PC-9 (cell line): ENCODE data around the gene BBX. TPM values are rescaled to one million over a fixed set of nuclear protein-coding genes. Genes with fewer than 3 reads are reported as not detected.

Experiments used
- BruUV-seq: library from RNA; stranded (reverse); fragments of 400-500 nt; replicated peaks from 2 replicates; lab custom pipeline; 2021; lab: Mats Ljungman, UMichigan
- CTCF ChIA-PET: fragments of 300-600 bp; sonication (Branson Sonifier 250); formaldehyde crosslinking; loops from one replicate; lab custom pipeline; 2022; ENCODE audit warnings: antibody characterized with exemption; lab: Charles Lee
- POLR2A ChIA-PET: fragments of 300-600 bp; sonication (Branson Sonifier 250); formaldehyde crosslinking; loops from one replicate; lab custom pipeline; 2022; ENCODE audit warnings: antibody characterized with exemption; ENCODE audit not compliant: unreplicated experiment; lab: Charles Lee
- DNase-seq, 2 experiments: peaks; one replicate each; pipeline versions ENCODE4 v3.0.0 to v3.0.0-alpha.2; 2015 to 2022; ENCODE audit warnings: mixed read lengths in 1 of 2
- H2AFZ ChIP-seq: fragments of 200-600 bp; sonication (generic); 2 replicates; pipeline ENCODE4 v1.8.1; 2017; ENCODE audit warnings: antibody characterized with exemption
- H3F3A ChIP-seq: fragments of 200-600 bp; sonication (generic); 2 replicates; pipeline ENCODE4 v1.8.1; 2017; ENCODE audit warnings: antibody characterized with exemption, mild to moderate bottlenecking, low read depth; ENCODE audit not compliant: insufficient read depth
- H3K27ac ChIP-seq: fragments of 200-600 bp; sonication (generic); 2 replicates; pipeline ENCODE4 v1.6.1; 2016; ENCODE audit warnings: mixed run types
- H3K27me3 ChIP-seq: fragments of 200-600 bp; sonication (generic); 2 replicates; pipeline ENCODE4 v1.6.1; 2016; ENCODE audit warnings: low read depth, mixed run types; ENCODE audit not compliant: insufficient read depth
- H3K36me3 ChIP-seq: fragments of 200-600 bp; sonication (generic); 2 replicates; pipeline ENCODE4 v1.6.1; 2016; ENCODE audit warnings: low read depth, mixed run types
- H3K4me1 ChIP-seq: fragments of 200-600 bp; sonication (generic); replicated peaks from 2 replicates; pipeline ENCODE4 v1.6.1; 2016; ENCODE audit warnings: mixed run types; ENCODE audit not compliant: insufficient read depth
- H3K4me2 ChIP-seq: fragments of 200-600 bp; sonication (generic); 2 replicates; pipeline ENCODE4 v1.6.1; 2017; ENCODE audit warnings: mixed run types
- H3K4me3 ChIP-seq: fragments of 200-600 bp; sonication (generic); 2 replicates; pipeline ENCODE4 v1.6.1; 2016; ENCODE audit warnings: mixed run types
- H3K79me2 ChIP-seq: fragments of 200-600 bp; sonication (generic); 2 replicates; pipeline ENCODE4 v1.6.1; 2017; ENCODE audit warnings: low read depth, mixed run types
- H3K9me2 ChIP-seq: fragments of 200-600 bp; sonication (generic); 2 replicates; pipeline ENCODE4 v1.8.1; 2017; ENCODE audit warnings: mild to moderate bottlenecking; ENCODE audit not compliant: insufficient read depth
- H3K9me3 ChIP-seq: fragments of 200-600 bp; sonication (generic); 2 replicates; pipeline ENCODE4 v1.8.1; 2016; ENCODE audit warnings: low read depth; ENCODE audit not compliant: insufficient read depth
- H4K20me1 ChIP-seq: fragments of 200-600 bp; sonication (generic); 2 replicates; pipeline ENCODE4 v1.8.1; 2017; ENCODE audit not compliant: insufficient read depth
- CTCF ChIP-seq: fragments of 200-600 bp; sonication (generic); conservative IDR thresholded peaks from 2 replicates; pipeline ENCODE4 v1.6.1; 2017; ENCODE audit warnings: mixed run types, antibody characterized with exemption, mild to moderate bottlenecking, moderate library complexity
- EZH2 ChIP-seq: fragments of 200-600 bp; sonication (generic); IDR thresholded peaks from 2 replicates; pipeline ENCODE4 v1.8.0; 2017; ENCODE audit warnings: antibody characterized with exemption, low read depth
- intact Hi-C: fragments of 100-400 bp; cut with micrococcal nuclease; formaldehyde crosslinking; loops from one replicate; pipeline ENCODE4 v1.10.0; 2022; ENCODE audit not compliant: unreplicated experiment
- total RNA-seq: library from RNA; stranded (reverse); gene quantifications from 2 replicates; pipeline ENCODE4 v1.2.3, GENCODE V29; 2021

The BBX gene
- total RNA-seq, 1 experiment from 2014 or later: 91.7 TPM

- CTCF ChIA-PET: interaction anchor here (0.6 kb wide), 2 partner anchors 12 to 524 kb away, joined by 3 read pairs; no protein-coding TSS in a partner anchor
Observed at GRCh38 chr3:107795514-107796094, 272.8 kb downstream of the BBX start.

GRCh38 chr3:107796791-107797190 is 274.0 kb downstream of the BBX start:
- peak; percentile 25 to 97 for DNase-seq
- Histone ChIP-seq H3K4me3 (no peak overlapping the region), H3K9me3 (no peaks in the 10 kb centered on the region), H2AFZ (no peak overlapping the region), H3K9me2 (no peaks in the 10 kb centered on the region), H3K4me2 (peak overlapping the region; percentile 8; the same call in 1 of the 2 replicates), H3K4me1 (peaks cover 27% of the 10 kb centered on the region), H3K27ac (no peak overlapping the region), H3K27me3 (no peaks in the 10 kb centered on the region), H3K79me2 (no peaks in the 10 kb centered on the region), H3K36me3 (peaks cover 28% of the 10 kb centered on the region), H4K20me1 (no peaks in the 10 kb centered on the region; the same call in 1 of the 2 replicates), H3F3A (peaks cover 6% of the 10 kb centered on the region; the same call in 1 of the 2 replicates)
- ChIA-PET POLR2A (no interaction called here), CTCF (interaction anchor here (1.2 kb wide), 1 partner anchor 131 kb away, joined by 3 read pairs; no protein-coding TSS in a partner anchor)
- no TSS peak for BruUV-seq
- TF ChIP-seq EZH2: no peak
- TF ChIP-seq CTCF: no peak
- intact Hi-C loops: loop anchor here (10.0 kb wide), 1 partner anchor 678 kb away; no protein-coding TSS in a partner anchor

More at GRCh38 chr3:107795514-107796094, 272.8 kb downstream of the BBX start:
- no peaks in the 10 kb centered on the region for H3K27me3 ChIP-seq
- no peak for DNase-seq
- H3K79me2 ChIP-seq: no peaks in the 10 kb centered on the region
- peaks cover 27% of the 10 kb centered on the region for H3K4me1 ChIP-seq
- no peaks in the 10 kb centered on the region for H3K9me2 ChIP-seq
- intact Hi-C loops: loop anchor here (10.0 kb wide), 1 partner anchor 679 kb away; no protein-coding TSS in a partner anchor
- H2AFZ ChIP-seq: no peak overlapping the region
- H4K20me1 ChIP-seq: no peaks in the 10 kb centered on the region; the same call in 1 of the 2 replicates
- TF ChIP-seq EZH2 (no peak), CTCF (no peak)
- H3K4me3 ChIP-seq: no peak overlapping the region
- H3F3A ChIP-seq: peaks cover 6% of the 10 kb centered on the region; the same call in 1 of the 2 replicates
- no peak overlapping the region for H3K4me2 ChIP-seq
- no TSS peak for BruUV-seq
- H3K27ac ChIP-seq: no peak overlapping the region
- peaks cover 17% of the 10 kb centered on the region for H3K36me3 ChIP-seq
- POLR2A ChIA-PET: no interaction called here
- no peaks in the 10 kb centered on the region for H3K9me3 ChIP-seq

- BruUV-seq: no TSS peak
- no peak overlapping the region for H2AFZ ChIP-seq
- TF ChIP-seq EZH2: no peak
- no peak for TF ChIP-seq CTCF
- DNase-seq: peak in 1 of 2 experiments; percentile 82
- H3K4me2 ChIP-seq: peak overlapping the region; percentile 37
- no peak overlapping the region for H3K4me3 ChIP-seq
- H3K9me2 ChIP-seq: no peaks in the 10 kb centered on the region
- POLR2A ChIA-PET: no interaction called here
- H3K79me2 ChIP-seq: no peaks in the 10 kb centered on the region
- CTCF ChIA-PET: interaction anchor here (1.2 kb wide), 1 partner anchor 131 kb away, joined by 3 read pairs; no protein-coding TSS in a partner anchor
- H3K36me3 ChIP-seq: peaks cover 35% of the 10 kb centered on the region
- H3K27ac ChIP-seq: no peak overlapping the region
- H3K9me3 ChIP-seq: no peaks in the 10 kb centered on the region
- H4K20me1 ChIP-seq: no peaks in the 10 kb centered on the region; the same call in 1 of the 2 replicates
- H3F3A ChIP-seq: peaks cover 6% of the 10 kb centered on the region; the same call in 1 of the 2 replicates
- no peaks in the 10 kb centered on the region for H3K27me3 ChIP-seq
- H3K4me1 ChIP-seq: peaks cover 27% of the 10 kb centered on the region
- intact Hi-C loops: loop anchor here (10.0 kb wide), 1 partner anchor 677 kb away; no protein-coding TSS in a partner anchor
Observed at GRCh38 chr3:107797586-107797985, 274.8 kb downstream of the BBX start.
